Activated CD4-positive, alpha-beta memory T cell treated with anti-CD3 and anti-CD28 coated beads for 36 hours (primary cell): Measurements from ENCODE around the gene TAGLN2. TPM values are rescaled to one million over a fixed set of nuclear protein-coding genes. Genes with fewer than 3 reads are reported as not detected.

Experiments used
- CTCF ChIA-PET: fragments of 350-600 bp; sonication (Branson Sonifier 250); formaldehyde crosslinking; loops from one replicate; lab custom pipeline; 2021; ENCODE audit warnings: antibody characterized with exemption, inconsistent platforms; lab: Charles Lee
- POLR2A ChIA-PET: fragments of 350-600 bp; sonication (Branson Sonifier 250); formaldehyde crosslinking; loops from one replicate; lab custom pipeline; 2021; ENCODE audit warnings: antibody characterized with exemption; lab: Charles Lee
- DNase-seq: peaks from one replicate; pipeline ENCODE4 v3.0.0-alpha.2; 2020
- H3K27ac Mint-ChIP-seq: one replicate; pipeline ENCODE4 v1.8.0; 2021; ENCODE audit warnings: mixed read lengths
- H3K27me3 Mint-ChIP-seq: one replicate; pipeline ENCODE4 v1.8.0; 2021; ENCODE audit warnings: mixed read lengths
- H3K36me3 Mint-ChIP-seq: one replicate; pipeline ENCODE4 v1.8.0; 2021; ENCODE audit warnings: mixed read lengths
- H3K4me1 Mint-ChIP-seq: one replicate; pipeline ENCODE4 v1.8.0; 2021; ENCODE audit warnings: low read depth, mixed read lengths
- H3K4me3 Mint-ChIP-seq: one replicate; pipeline ENCODE4 v1.8.0; 2021; ENCODE audit warnings: mild to moderate bottlenecking, mixed read lengths
- H3K9me3 Mint-ChIP-seq: one replicate; pipeline ENCODE4 v1.8.0; 2021; ENCODE audit warnings: mixed read lengths
- intact Hi-C: fragments of 100-400 bp; cut with micrococcal nuclease; formaldehyde crosslinking; loops from one replicate; pipeline ENCODE4 v1.15.1; 2023
- microRNA-seq: library from miRNA; unstranded; fragments of <30 nt; microRNA quantifications from one replicate; pipeline ENCODE4 v1.2.0, GENCODE V29; 2022; ENCODE audit warnings: borderline number of aligned reads, borderline microRNAs expressed, borderline replicate concordance
- total RNA-seq, 2 experiments: library from RNA; stranded (reverse); gene quantifications; one replicate each; pipeline ENCODE4 v1.2.3, GENCODE V29; 2021

Gene TAGLN2
- total RNA-seq, 2 experiments from 2014 or later = 597 to 607 TPM

GRCh38 chr1:159877695-159878444 is 47.4 kb downstream of the TAGLN2 start:
- Mint-ChIP-seq H3K4me3 (no peak overlapping the region), H3K27me3 (no peaks in the 10 kb centered on the region), H3K4me1 (no peaks in the 10 kb centered on the region), H3K36me3 (no peaks in the 10 kb centered on the region), H3K27ac (no peak overlapping the region), H3K9me3 (no peaks in the 10 kb centered on the region)
- POLR2A ChIA-PET = no interaction called here
- CTCF ChIA-PET = interaction anchor here (1.2 to 4.3 kb wide), 3 partner anchors 13 to 79 kb away, joined by 3 to 32 read pairs (median 17); no protein-coding TSS in a partner anchor
- DNase-seq = no peak
- intact Hi-C loops = no loop called here

GRCh38 chr1:159873530-159874143 is 51.7 kb downstream of the TAGLN2 start:
- H3K9me3 Mint-ChIP-seq = no peaks in the 10 kb centered on the region
- no peaks in the 10 kb centered on the region for H3K27me3 Mint-ChIP-seq
- DNase-seq = no peak
- H3K27ac Mint-ChIP-seq = no peak overlapping the region
- H3K4me3 Mint-ChIP-seq = no peak overlapping the region
- CTCF ChIA-PET = interaction anchor here (1.0 to 2.7 kb wide), 2 partner anchors 18 to 19 kb away, joined by 4 to 8 read pairs; no protein-coding TSS in a partner anchor
- POLR2A ChIA-PET = no interaction called here
- peaks cover 4% of the 10 kb centered on the region for H3K4me1 Mint-ChIP-seq
- intact Hi-C loops = no loop called here
- no peaks in the 10 kb centered on the region for H3K36me3 Mint-ChIP-seq

GRCh38 chr1:159872891-159873290 is 52.4 kb downstream of the TAGLN2 start:
- Mint-ChIP-seq H3K4me1 (peaks cover 4% of the 10 kb centered on the region), H3K27me3 (no peaks in the 10 kb centered on the region), H3K4me3 (no peak overlapping the region), H3K36me3 (no peaks in the 10 kb centered on the region), H3K9me3 (no peaks in the 10 kb centered on the region), H3K27ac (no peak overlapping the region)
- intact Hi-C loops = no loop called here
- ChIA-PET CTCF (no interaction called here), POLR2A (no interaction called here)
- DNase-seq = no peak

DNA sequence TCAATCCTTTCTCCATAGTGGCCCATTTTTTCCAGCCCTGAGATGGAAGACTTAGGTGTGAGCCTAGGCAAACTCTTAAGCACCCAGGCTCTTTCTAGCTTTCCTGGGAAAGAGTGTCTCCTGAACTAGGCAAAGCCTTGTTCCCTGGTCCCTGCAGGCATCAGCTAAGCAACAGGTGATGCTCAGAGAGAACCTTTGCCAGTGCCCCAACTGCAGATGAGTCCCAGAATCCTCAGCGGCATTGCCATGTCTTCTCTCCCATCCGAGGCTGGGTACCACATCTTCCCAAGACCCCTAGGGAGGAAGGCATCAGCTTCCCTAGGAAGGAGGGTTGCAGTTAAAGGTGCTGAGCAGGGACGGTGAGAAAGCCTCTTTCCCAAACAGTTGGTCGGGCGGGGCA is 54.6 kb downstream of the TAGLN2 start:
- Mint-ChIP-seq H3K27ac (no peak overlapping the region), H3K27me3 (no peaks in the 10 kb centered on the region), H3K4me3 (no peak overlapping the region), H3K4me1 (peaks cover 14% of the 10 kb centered on the region), H3K9me3 (no peaks in the 10 kb centered on the region), H3K36me3 (no peaks in the 10 kb centered on the region)
- ChIA-PET CTCF (interaction anchor here (1.0 kb wide), 1 partner anchor 20 kb away, joined by 3 read pairs; no protein-coding TSS in a partner anchor), POLR2A (no interaction called here)
- no peak for DNase-seq
- intact Hi-C loops = no loop called here

DNA sequence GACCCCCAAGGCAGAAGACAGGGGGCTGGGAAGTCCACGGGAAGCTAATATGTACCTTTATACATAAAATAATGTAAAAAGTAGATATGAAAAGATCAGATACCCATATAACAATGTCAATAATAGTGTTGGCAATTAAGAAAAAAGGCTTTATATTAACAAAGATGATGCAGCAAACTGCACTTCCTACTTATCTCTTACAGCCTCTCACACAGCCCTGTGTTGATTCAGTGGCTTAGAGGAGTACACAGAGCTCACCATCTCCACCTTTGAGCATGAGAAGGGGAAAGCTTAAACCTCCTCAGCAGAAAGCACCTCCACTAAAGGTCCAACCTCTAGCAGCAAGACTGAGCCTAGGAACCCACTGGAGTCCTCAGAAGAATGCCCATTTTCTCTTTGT is 55.7 kb downstream of the TAGLN2 start:
- Mint-ChIP-seq H3K4me3 (no peak overlapping the region), H3K36me3 (no peaks in the 10 kb centered on the region), H3K9me3 (no peaks in the 10 kb centered on the region), H3K4me1 (peaks cover 14% of the 10 kb centered on the region), H3K27me3 (no peaks in the 10 kb centered on the region), H3K27ac (no peak overlapping the region)
- DNase-seq = no peak
- CTCF ChIA-PET = no interaction called here
- POLR2A ChIA-PET = no interaction called here
- intact Hi-C loops = no loop called here

- H3K36me3 Mint-ChIP-seq = no peaks in the 10 kb centered on the region
- no peaks in the 10 kb centered on the region for H3K9me3 Mint-ChIP-seq
- no peaks in the 10 kb centered on the region for H3K27me3 Mint-ChIP-seq
- H3K4me3 Mint-ChIP-seq = no peak overlapping the region
- intact Hi-C loops = no loop called here
- H3K27ac Mint-ChIP-seq = no peak overlapping the region
- H3K4me1 Mint-ChIP-seq = peaks cover 14% of the 10 kb centered on the region
- POLR2A ChIA-PET = no interaction called here
- CTCF ChIA-PET = interaction anchor here (1.3 kb wide), 1 partner anchor 22 kb away, joined by 5 read pairs; no protein-coding TSS in a partner anchor
- peak; percentile 49 for DNase-seq
These were observed 56.1 kb downstream of the TAGLN2 start for GRCh38 chr1:159869173-159869572.

GRCh38 chr1:159868766-159869165 is 56.5 kb downstream of the TAGLN2 start:
- POLR2A ChIA-PET = interaction anchor here (0.6 kb wide), 1 partner anchor 94 kb away, joined by 3 read pairs; no protein-coding TSS in a partner anchor
- no peak overlapping the region for H3K4me3 Mint-ChIP-seq
- intact Hi-C loops = no loop called here
- CTCF ChIA-PET = interaction anchor here (1.3 kb wide), 1 partner anchor 22 kb away, joined by 5 read pairs; no protein-coding TSS in a partner anchor
- no peaks in the 10 kb centered on the region for H3K27me3 Mint-ChIP-seq
- DNase-seq = no peak
- peaks cover 14% of the 10 kb centered on the region for H3K4me1 Mint-ChIP-seq
- H3K27ac Mint-ChIP-seq = no peak overlapping the region
- no peaks in the 10 kb centered on the region for H3K9me3 Mint-ChIP-seq
- H3K36me3 Mint-ChIP-seq = no peaks in the 10 kb centered on the region

Small RNAs within 50 kb of the gene (microRNA-seq; reads per million reads assigned to microRNA genes)
- not detected for gene MIR4259

Other genes starting within 250 kb of the TAGLN2 start
- gene CRP, start 210.9 kb downstream of the TAGLN2 start, total RNA-seq = not detected
- 10 to 100 TPM; 26.9 to 28.3 TPM for gene DUSP23, start 144.5 kb downstream of the TAGLN2 start, total RNA-seq
- not detected for gene FCRL6, start 123.1 kb downstream of the TAGLN2 start, total RNA-seq
- under 1 TPM; 0.53 to 0.55 TPM for gene SLAMF8, start 98.6 kb downstream of the TAGLN2 start, total RNA-seq
- not detected for gene VSIG8, start 62.9 kb downstream of the TAGLN2 start, total RNA-seq
- 1 to 10 TPM; 2.1 to 2.2 TPM for gene CFAP45, start 25.3 kb downstream of the TAGLN2 start, total RNA-seq
- gene IGSF9, start 20.1 kb upstream of the TAGLN2 start, total RNA-seq = under 1 TPM in 1 of 2 experiments, not detected in 1; 0.05 TPM
- not detected for gene SLAMF9, start 28.7 kb upstream of the TAGLN2 start, total RNA-seq
- gene PIGM, start 106.5 kb upstream of the TAGLN2 start, total RNA-seq = 1 to 10 TPM; 4.4 to 4.7 TPM
- not detected for gene KCNJ10, start 144.7 kb upstream of the TAGLN2 start, total RNA-seq
- not detected for gene KCNJ9, start 156.0 kb upstream of the TAGLN2 start, total RNA-seq
- gene IGSF8, start 173.1 kb upstream of the TAGLN2 start, total RNA-seq = 10 to 100 TPM; 31.2 to 34.5 TPM
- not detected for gene ATP1A2, start 190.3 kb upstream of the TAGLN2 start, total RNA-seq
- not detected for gene ATP1A4, start 226.1 kb upstream of the TAGLN2 start, total RNA-seq